H1 (cell line): Measurements from ENCODE around the gene CPSF2. TPM values are rescaled to one million over a fixed set of nuclear protein-coding genes. Genes with fewer than 3 reads are reported as not detected.
A peak's percentile ranks its signal among the peaks of the same experiment; 100 is the strongest.

Experiments used
- CTCF ChIA-PET: fragments of 300-600 bp; sonication (Branson Sonifier 250); formaldehyde crosslinking; loops from one replicate; lab custom pipeline; 2021; ENCODE audit not compliant: partially characterized antibody; lab: Charles Lee
- POLR2A ChIA-PET: fragments of 300-600 bp; sonication (Branson Sonifier 250); formaldehyde crosslinking; loops from one replicate; lab custom pipeline; 2021; ENCODE audit warnings: inconsistent platforms; ENCODE audit not compliant: partially characterized antibody; lab: Charles Lee
- DNase-seq, 2 experiments: peaks; one replicate each; pipeline versions ENCODE4 v3.0.0 to v3.0.0-alpha.2; 2010 to 2022; ENCODE audit warnings: low spot score in 2 of 2, low read depth in 1 of 2, mixed read lengths in 1 of 2
- FAIRE-seq: peaks from 2 replicates; lab custom pipeline; 2011; peaks lifted over from hg19 to GRCh38; lab: Jason Lieb, UNC
- H2AFZ ChIP-seq: 2 replicates; pipeline ENCODE4 v1.8.1; 2012; ENCODE audit warnings: low read length, inconsistent platforms
- H2AK5ac ChIP-seq: 2 replicates; pipeline ENCODE4 v1.6.1; 2013; ENCODE audit warnings: low read depth, low read length
- H2BK120ac ChIP-seq: replicated peaks from 2 replicates; pipeline ENCODE3; 2013; ENCODE audit warnings: low read depth, low read length, inconsistent platforms
- H2BK12ac ChIP-seq: 2 replicates; pipeline ENCODE4 v1.6.1; 2013; ENCODE audit warnings: low read depth, low read length
- H2BK15ac ChIP-seq: 2 replicates; pipeline ENCODE4 v1.6.1; 2013; ENCODE audit warnings: low read length
- H2BK20ac ChIP-seq: 2 replicates; pipeline ENCODE4 v1.6.1; 2013; ENCODE audit warnings: low read length
- H2BK5ac ChIP-seq: 2 replicates; pipeline ENCODE4 v1.6.1; 2013; ENCODE audit warnings: low read depth, low read length
- H3K14ac ChIP-seq: 2 replicates; pipeline ENCODE4 v1.6.1; 2013; ENCODE audit warnings: inconsistent platforms; ENCODE audit not compliant: insufficient read length
- H3K18ac ChIP-seq: 2 replicates; pipeline ENCODE4 v1.6.1; 2013; ENCODE audit warnings: low read length; ENCODE audit errors: extremely low read depth
- H3K23ac ChIP-seq: 2 replicates; pipeline ENCODE4 v1.6.1; 2013; ENCODE audit warnings: inconsistent platforms; ENCODE audit not compliant: insufficient read length
- H3K23me2 ChIP-seq: 2 replicates; pipeline ENCODE4 v1.6.1; 2013; ENCODE audit warnings: low read depth, low read length
- H3K27ac ChIP-seq: 2 replicates; pipeline ENCODE4 v1.6.1; 2011; ENCODE audit warnings: low read depth, low read length, inconsistent platforms
- H3K27me3 ChIP-seq, 4 experiments: replicated peaks in 1 of 4; 1 replicate in 1 of 4; 2 replicates in 3 of 4; pipeline versions ENCODE4 v1.6.1 to v1.8.1; 2011 to 2013; ENCODE audit warnings: low read length in 3 of 4, mild to moderate bottlenecking in 3 of 4, inconsistent platforms in 2 of 4, mixed read lengths in 2 of 4, moderate library complexity in 1 of 4; ENCODE audit not compliant: control insufficient read depth in 3 of 4, insufficient read depth in 3 of 4; ENCODE audit errors: extremely low read depth in 1 of 4
- H3K36me3 ChIP-seq, 4 experiments: 2 replicates each; pipeline versions ENCODE4 v1.6.1 to v1.8.1; 2011 to 2013; ENCODE audit warnings: mild to moderate bottlenecking in 4 of 4, low read length in 3 of 4, moderate library complexity in 2 of 4, control low read depth in 1 of 4, inconsistent platforms in 1 of 4; ENCODE audit not compliant: insufficient read depth in 4 of 4, control insufficient read depth in 2 of 4
- H3K4ac ChIP-seq: replicated peaks from 2 replicates; pipeline ENCODE3; 2013; ENCODE audit warnings: low read length, low read depth, mixed read lengths, inconsistent platforms; ENCODE audit not compliant: insufficient read length
- H3K4me1 ChIP-seq, 4 experiments: replicated peaks in 1 of 4; 1 replicate in 1 of 4; 2 replicates in 3 of 4; pipeline versions ENCODE4 v1.6.1 to v1.8.1; 2011 to 2013; ENCODE audit warnings: low read length in 3 of 4, inconsistent platforms in 2 of 4, mixed read lengths in 1 of 4; ENCODE audit not compliant: insufficient read depth in 4 of 4, control insufficient read depth in 3 of 4
- H3K4me2 ChIP-seq, 2 experiments: 2 replicates each; pipeline versions ENCODE4 v1.6.1 to v1.8.1; 2011 to 2013; ENCODE audit warnings: low read depth in 2 of 2, low read length in 2 of 2, control low read depth in 1 of 2, inconsistent platforms in 1 of 2, mild to moderate bottlenecking in 1 of 2; ENCODE audit not compliant: insufficient read depth in 1 of 2
- H3K4me3 ChIP-seq, 4 experiments: fragments of 200-600, 300-600 bp in 1 of 4; sonication (generic), shearing (Covaris generic), sonication (Bioruptor Twin) in 1 of 4; 2 replicates each; pipeline versions ENCODE4 v1.5.1 to v1.8.1; 2011 to 2016; ENCODE audit warnings: low read length in 4 of 4, low read depth in 3 of 4, control low read depth in 2 of 4, inconsistent platforms in 2 of 4, mild to moderate bottlenecking in 2 of 4, mixed read lengths in 1 of 4, moderate library complexity in 1 of 4; ENCODE audit not compliant: insufficient read depth in 2 of 4; ENCODE audit errors: extremely low read depth in 1 of 4
- H3K56ac ChIP-seq: replicated peaks from 2 replicates; pipeline ENCODE3; 2013; ENCODE audit warnings: low read depth, mild to moderate bottlenecking, mixed read lengths, low read length, inconsistent platforms; ENCODE audit not compliant: insufficient read length
- H3K79me1 ChIP-seq: 2 replicates; pipeline ENCODE4 v1.6.1; 2013; ENCODE audit warnings: low read depth, low read length, control low read depth
- H3K79me2 ChIP-seq, 2 experiments: 2 replicates each; pipeline versions ENCODE4 v1.6.1 to v1.8.1; 2012 to 2013; ENCODE audit warnings: low read length in 2 of 2, mild to moderate bottlenecking in 2 of 2, inconsistent platforms in 1 of 2; ENCODE audit not compliant: insufficient read depth in 2 of 2, control insufficient read depth in 1 of 2
- H3K9ac ChIP-seq, 4 experiments: replicated peaks in 1 of 4; 1 replicate in 1 of 4; 2 replicates in 3 of 4; pipeline versions ENCODE4 v1.6.1 to v1.8.1; 2011 to 2013; ENCODE audit warnings: low read depth in 3 of 4, low read length in 3 of 4, control low read depth in 2 of 4, mild to moderate bottlenecking in 2 of 4, moderate library complexity in 2 of 4, inconsistent platforms in 1 of 4; ENCODE audit errors: extremely low read depth in 1 of 4
- H3K9me3 ChIP-seq, 2 experiments: 2 replicates each; pipeline versions ENCODE4 v1.6.1 to v1.8.1; 2012 to 2013; ENCODE audit warnings: mild to moderate bottlenecking in 2 of 2, moderate library complexity in 2 of 2, control low read depth in 1 of 2, inconsistent platforms in 1 of 2, low read depth in 1 of 2, low read length in 1 of 2, mixed read lengths in 1 of 2; ENCODE audit not compliant: insufficient read depth in 2 of 2
- H4K20me1 ChIP-seq, 2 experiments: replicated peaks in 1 of 2; 2 replicates each; pipeline versions ENCODE3 to v1.8.1; 2011 to 2013; ENCODE audit warnings: inconsistent platforms in 2 of 2, low read length in 2 of 2, mild to moderate bottlenecking in 1 of 2; ENCODE audit not compliant: insufficient read depth in 2 of 2, control insufficient read depth in 1 of 2
- H4K5ac ChIP-seq: 2 replicates; pipeline ENCODE4 v1.6.1; 2013; ENCODE audit warnings: low read length, low read depth, mixed read lengths, inconsistent platforms; ENCODE audit not compliant: insufficient read length
- H4K8ac ChIP-seq: 2 replicates; pipeline ENCODE4 v1.8.0; 2013; ENCODE audit warnings: mild to moderate bottlenecking, moderate library complexity, low read length, inconsistent platforms; ENCODE audit not compliant: insufficient read depth; ENCODE audit errors: extremely low read depth
- H4K91ac ChIP-seq: replicated peaks from 2 replicates; pipeline ENCODE3; 2013; ENCODE audit warnings: low read length, mixed read lengths, inconsistent platforms; ENCODE audit not compliant: insufficient read length
- BCL11A ChIP-seq, 2 experiments: IDR thresholded peaks; one replicate each; pipeline ENCODE4 v1.6.1; 2011; ENCODE audit warnings: low read depth in 2 of 2, low read length in 2 of 2, mild to moderate bottlenecking in 2 of 2
- CHD2 ChIP-seq: IDR thresholded peaks from 2 replicates; pipeline ENCODE4 v1.6.1; 2012; ENCODE audit warnings: low read length, improper control_type of control experiment
- SIN3A ChIP-seq, 2 experiments: IDR thresholded peaks in 1 of 2; conservative IDR thresholded peaks in 1 of 2; 2 replicates each; pipeline ENCODE4 v1.6.1; 2011 to 2012; ENCODE audit warnings: low read length in 2 of 2, improper control_type of control experiment in 1 of 2, low read depth in 1 of 2, mild to moderate bottlenecking in 1 of 2
- WGBS, 2 experiments: shearing (Covaris generic) in 1 of 2; methylation state at CpG; one replicate each; pipeline versions ENCODE4 v1.1.6 to v1.1.7; 2013 to 2015; ENCODE audit warnings: low lambda C conversion rate in 2 of 2, mixed read lengths in 2 of 2, inconsistent platforms in 1 of 2, low coverage in 1 of 2, missing lambda C conversion rate in 1 of 2; ENCODE audit not compliant: insufficient replicate concordance in 2 of 2, insufficient coverage in 1 of 2, insufficient read length in 1 of 2; ENCODE audit errors: extremely low coverage in 1 of 2, missing lambda C conversion rate in 1 of 2; 5-methylcytosine and 5-hydroxymethylcytosine counted together
- polyA plus RNA-seq, 7 experiments: library from polyadenylated mRNA; depleted of rRNA in 3 of 7; stranded (reverse) in 5 of 7; unstranded in 2 of 7; fragments of >200 nt in 5 of 7; fragments of 200-250 nt in 2 of 7; gene quantifications; 1 replicate in 5 of 7; 2 replicates in 1 of 7; 4 replicates in 1 of 7; pipeline versions ENCODE4 v1.2.1 to v1.2.3, GENCODE V29; 2011 to 2013; ENCODE audit warnings: missing spikeins in 2 of 7, mixed read lengths in 2 of 7
- total RNA-seq: library from RNA; stranded (reverse); fragmentation: NEBNext Ultra II Directional; extraction: Animal tissue kit (Norgen Biotek cat#: 25700); gene quantifications from 2 replicates; pipeline ENCODE4 v1.2.1, GENCODE V29; 2021

Gene CPSF2
- total and polyA plus RNA-seq, 2 of the 8 experiments (the other 6 are each of a cell fraction or from before 2014, with no cell fraction given) = 11.3 to 130 TPM

DNA sequence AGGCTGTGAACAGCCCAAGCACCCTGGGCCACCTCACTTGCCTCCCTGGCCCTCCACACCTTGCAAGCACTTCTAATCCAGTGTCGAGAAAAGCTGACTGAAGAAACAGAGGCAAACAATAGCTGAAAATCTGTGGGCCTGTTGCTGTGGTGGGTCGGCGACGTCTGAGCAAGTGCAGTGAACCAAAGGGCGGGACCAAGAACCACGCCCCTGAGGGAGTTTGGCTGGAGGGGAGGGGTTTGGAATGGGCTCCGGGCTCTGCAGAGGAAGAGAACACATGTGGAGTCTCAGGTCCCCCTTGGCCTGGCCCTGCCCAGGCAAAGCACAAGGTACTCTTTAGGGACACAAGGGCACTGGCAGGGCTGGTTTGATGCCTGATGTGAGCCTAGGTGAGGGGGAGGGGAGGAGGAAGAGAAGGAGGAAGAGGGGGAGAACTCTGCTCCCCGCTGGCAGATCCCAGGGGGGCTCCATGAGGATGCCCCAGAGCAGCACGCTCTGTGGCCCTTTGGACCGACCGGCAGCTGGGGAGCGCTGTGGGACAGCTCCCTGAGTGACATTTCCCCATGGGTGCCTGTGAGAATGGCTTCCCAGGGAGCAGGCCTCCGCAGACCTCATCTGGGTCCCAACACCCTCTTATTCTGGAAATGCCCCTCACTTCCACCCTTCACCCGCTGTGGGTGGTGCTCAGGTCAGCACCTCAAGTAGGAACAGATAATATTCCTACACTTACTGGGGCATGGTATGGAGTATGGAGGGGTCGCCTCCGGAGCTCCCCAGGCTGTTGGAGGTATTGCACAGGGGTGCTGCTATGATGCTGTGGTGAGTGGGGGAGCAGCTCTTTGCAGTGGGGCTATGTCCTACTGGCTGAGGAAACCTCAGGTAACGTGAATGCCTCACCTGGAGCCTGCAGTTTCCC, 85.5 kb downstream of the CPSF2 start:
- Histone ChIP-seq H3K79me2 (no peaks in the 10 kb centered on the region), H3K4me3 (no peak overlapping the region), H3K9ac (no peak overlapping the region), H2BK5ac (no peak overlapping the region; the same call in 1 of the 2 replicates), H3K27me3 (no peaks in the 10 kb centered on the region), H3K4ac (no peak overlapping the region), H3K79me1 (no peaks in the 10 kb centered on the region), H3K23me2 (no peaks in the 10 kb centered on the region), H3K36me3 (no peaks in the 10 kb centered on the region), H2AFZ (peak overlapping the region; percentile 97), H3K9me3 (no peaks in the 10 kb centered on the region; a peak in 1 of 4 replicates), H4K20me1 (no peaks in the 10 kb centered on the region), H3K27ac (no peak overlapping the region), H3K18ac (peak overlapping the region; percentile 48; the same call in 1 of the 2 replicates), H4K5ac (peak overlapping the region; percentile 40), H3K23ac (no peak overlapping the region), H2AK5ac (peak overlapping the region; percentile 9; the same call in 1 of the 2 replicates), H4K91ac (peak overlapping the region; percentile 87), H3K14ac (no peak overlapping the region), H2BK12ac (peak overlapping the region; percentile 75; the same call in 1 of the 2 replicates), H4K8ac (no peak overlapping the region; the same call in none of the 2 replicates), H3K4me1 (peaks cover 2 to 11% (median 5%) of the 10 kb centered on the region in 4 experiments; a peak in 6 of 7 replicates), H2BK15ac (0 out of 2 replicates have a peak overlapping the region, but pooled peaks have one; percentile 61), H2BK20ac (no peak overlapping the region), H3K56ac (no peak overlapping the region), H2BK120ac (peak overlapping the region; percentile 9), H3K4me2 (peak overlapping the region; percentile 6 to 23; a peak in 1 of 4 replicates)
- WGBS, 2 experiments = 63% methylated on average over 16 of the region's 17 CpGs; no CpG with 5 or more reads in 1 of the 2 experiments
- ChIA-PET POLR2A (interaction anchor here (0.9 kb wide), 1 partner anchor 8 kb away, joined by 4 read pairs; no protein-coding TSS in a partner anchor), CTCF (interaction anchor here (0.7 to 1.5 kb wide), 8 partner anchors 17 to 148 kb away, joined by 3 to 6 read pairs (median 3); no protein-coding TSS in a partner anchor)
- peak in 1 of 2 experiments; percentile 59 for DNase-seq
- FAIRE-seq = no peak
- no peak for TF ChIP-seq CHD2
- no peak for TF ChIP-seq SIN3A (conservative IDR thresholded peaks at IDR 0.05 in 1 of 2, IDR thresholded peaks at IDR 0.05 in 1 of 2; ENCODE audit: low read depth in 1 of 2, low read length in 2 of 2)
- no peak for TF ChIP-seq BCL11A (IDR thresholded peaks at IDR 0.05; ENCODE audit: low read depth in 2 of 2, low read length in 2 of 2)
